Breast epithelium (tissue), 4 donors: Measurements from ENCODE around the gene UQCRQ. TPM values are rescaled to one million over a fixed set of nuclear protein-coding genes. Genes with fewer than 3 reads are reported as not detected.
A peak's percentile ranks its signal among the peaks of the same experiment; 100 is the strongest.

Source experiments
- DNase-seq, 2 donors: peaks; one replicate each; pipeline ENCODE4 v3.0.0-alpha.2; 2019; ENCODE audit warnings: low spot score in 2 of 2
- H3K27ac ChIP-seq, 2 donors: fragments of 200-600 bp; sonication (generic) in 1 of 2; one replicate each; pipeline ENCODE4 v1.5.1; 2016 to 2019; ENCODE audit warnings: mild to moderate bottlenecking in 1 of 2
- H3K27me3 ChIP-seq, 2 donors: fragments of 200-600 bp; sonication (generic) in 1 of 2; one replicate each; pipeline versions ENCODE4 v1.5.1 to v1.6.0; 2017 to 2019; ENCODE audit warnings: control low read depth in 1 of 2, mild to moderate bottlenecking in 1 of 2
- H3K36me3 ChIP-seq: fragments of 200-600 bp; one replicate; pipeline ENCODE4 v1.5.1; 2019
- H3K4me1 ChIP-seq, 2 donors: fragments of 200-600 bp; sonication (generic); one replicate each; pipeline ENCODE4 v1.5.1; 2016 to 2019; ENCODE audit warnings: control low read depth in 1 of 2
- H3K4me3 ChIP-seq, 3 donors: fragments of 200-600 bp; sonication (generic); 1 replicate in 2 of 3; 2 replicates in 1 of 3; pipeline ENCODE4 v1.5.1; 2016 to 2019; ENCODE audit warnings: mild to moderate bottlenecking in 3 of 3, moderate library complexity in 2 of 3
- H3K9me3 ChIP-seq, 2 donors: fragments of 200-600 bp; sonication (generic) in 1 of 2; one replicate each; pipeline ENCODE4 v1.5.1; 2016 to 2019; ENCODE audit warnings: control low read depth in 1 of 2
- POLR2A ChIP-seq: fragments of 450-650 bp; IDR thresholded peaks from one replicate; pipeline ENCODE4 v1.6.1; 2016; ENCODE audit warnings: antibody characterized with exemption, mild to moderate bottlenecking, moderate library complexity
- POLR2AphosphoS5 ChIP-seq, 3 donors: sonication (generic); formaldehyde crosslinking; IDR thresholded peaks; one replicate each; pipeline ENCODE4 v1.6.1; 2017; ENCODE audit warnings: antibody characterized with exemption in 3 of 3
- intact Hi-C: fragments of 100-400 bp; cut with DNase I; formaldehyde crosslinking; loops from one replicate; pipeline ENCODE4 v1.15.1; 2023; ENCODE audit warnings: low total_unique reads
- total RNA-seq, 3 donors: library from RNA; depleted of rRNA; stranded (reverse); fragments of >200 nt; gene quantifications; one replicate each; pipeline ENCODE4 v1.1.0, GENCODE V29; 2016
- TF ChIP-seq, protein P1 (sequence below), 3 donors: fragments of 450-650 bp; IDR thresholded peaks; one replicate each; pipeline ENCODE4 v1.5.1; 2016 to 2017; ENCODE audit warnings: antibody characterized with exemption in 3 of 3, mild to moderate bottlenecking in 3 of 3, moderate library complexity in 3 of 3

The UQCRQ gene
- total RNA-seq, 3 donors from 2014 or later: 106 to 184 (median 150) TPM

- no peak overlapping the region for H3K4me3 ChIP-seq
- no peaks in the 10 kb centered on the region for H3K9me3 ChIP-seq
- no peaks in the 10 kb centered on the region for H3K4me1 ChIP-seq
- TF ChIP-seq, protein P1, sequence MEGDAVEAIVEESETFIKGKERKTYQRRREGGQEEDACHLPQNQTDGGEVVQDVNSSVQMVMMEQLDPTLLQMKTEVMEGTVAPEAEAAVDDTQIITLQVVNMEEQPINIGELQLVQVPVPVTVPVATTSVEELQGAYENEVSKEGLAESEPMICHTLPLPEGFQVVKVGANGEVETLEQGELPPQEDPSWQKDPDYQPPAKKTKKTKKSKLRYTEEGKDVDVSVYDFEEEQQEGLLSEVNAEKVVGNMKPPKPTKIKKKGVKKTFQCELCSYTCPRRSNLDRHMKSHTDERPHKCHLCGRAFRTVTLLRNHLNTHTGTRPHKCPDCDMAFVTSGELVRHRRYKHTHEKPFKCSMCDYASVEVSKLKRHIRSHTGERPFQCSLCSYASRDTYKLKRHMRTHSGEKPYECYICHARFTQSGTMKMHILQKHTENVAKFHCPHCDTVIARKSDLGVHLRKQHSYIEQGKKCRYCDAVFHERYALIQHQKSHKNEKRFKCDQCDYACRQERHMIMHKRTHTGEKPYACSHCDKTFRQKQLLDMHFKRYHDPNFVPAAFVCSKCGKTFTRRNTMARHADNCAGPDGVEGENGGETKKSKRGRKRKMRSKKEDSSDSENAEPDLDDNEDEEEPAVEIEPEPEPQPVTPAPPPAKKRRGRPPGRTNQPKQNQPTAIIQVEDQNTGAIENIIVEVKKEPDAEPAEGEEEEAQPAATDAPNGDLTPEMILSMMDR (IDR thresholded peaks at IDR 0.05): no peak
- TF ChIP-seq POLR2A (no peak), POLR2AphosphoS5 (IDR thresholded peaks at IDR 0.05) (no peak)
- no peak for DNase-seq
- peaks cover 8% of the 10 kb centered on the region for H3K36me3 ChIP-seq
- intact Hi-C loops: no loop called here
- H3K27ac ChIP-seq: no peak overlapping the region
- H3K27me3 ChIP-seq: no peaks in the 10 kb centered on the region
Observed at GRCh38 chr5:132895719-132896305, 29.4 kb downstream of the UQCRQ start.

- H3K27ac ChIP-seq: no peak overlapping the region
- no peak overlapping the region for H3K4me3 ChIP-seq
- H3K9me3 ChIP-seq: no peaks in the 10 kb centered on the region
- no peak for DNase-seq
- intact Hi-C loops: no loop called here
- H3K4me1 ChIP-seq: no peaks in the 10 kb centered on the region
- peaks cover 8% of the 10 kb centered on the region for H3K36me3 ChIP-seq
- no peaks in the 10 kb centered on the region for H3K27me3 ChIP-seq
- TF ChIP-seq POLR2AphosphoS5 (IDR thresholded peaks at IDR 0.05) (no peak), POLR2A (no peak)
- TF ChIP-seq, protein P1 (IDR thresholded peaks at IDR 0.05): no peak
Observed at GRCh38 chr5:132896685-132897084, 30.2 kb downstream of the UQCRQ start.

GRCh38 chr5:132898094-132898493 is 31.7 kb downstream of the UQCRQ start:
- Histone ChIP-seq H3K27me3 (no peaks in the 10 kb centered on the region), H3K4me3 (no peak overlapping the region), H3K9me3 (no peaks in the 10 kb centered on the region), H3K27ac (no peak overlapping the region), H3K4me1 (no peaks in the 10 kb centered on the region), H3K36me3 (peaks cover 8% of the 10 kb centered on the region)
- DNase-seq: no peak
- intact Hi-C loops: no loop called here
- TF ChIP-seq POLR2AphosphoS5 (IDR thresholded peaks at IDR 0.05): no peak
- TF ChIP-seq, protein P1 (IDR thresholded peaks at IDR 0.05): no peak
- TF ChIP-seq POLR2A: no peak

- Histone ChIP-seq H3K9me3 (no peaks in the 10 kb centered on the region), H3K4me3 (no peak overlapping the region), H3K27me3 (no peaks in the 10 kb centered on the region), H3K27ac (no peak overlapping the region), H3K36me3 (no peaks in the 10 kb centered on the region), H3K4me1 (no peaks in the 10 kb centered on the region)
- no peak for DNase-seq
- intact Hi-C loops: no loop called here
- TF ChIP-seq, protein P1 (IDR thresholded peaks at IDR 0.05): no peak
- no peak for TF ChIP-seq POLR2A
- no peak for TF ChIP-seq POLR2AphosphoS5 (IDR thresholded peaks at IDR 0.05)
Observed at GRCh38 chr5:132901036-132901435, 34.6 kb downstream of the UQCRQ start.

DNA sequence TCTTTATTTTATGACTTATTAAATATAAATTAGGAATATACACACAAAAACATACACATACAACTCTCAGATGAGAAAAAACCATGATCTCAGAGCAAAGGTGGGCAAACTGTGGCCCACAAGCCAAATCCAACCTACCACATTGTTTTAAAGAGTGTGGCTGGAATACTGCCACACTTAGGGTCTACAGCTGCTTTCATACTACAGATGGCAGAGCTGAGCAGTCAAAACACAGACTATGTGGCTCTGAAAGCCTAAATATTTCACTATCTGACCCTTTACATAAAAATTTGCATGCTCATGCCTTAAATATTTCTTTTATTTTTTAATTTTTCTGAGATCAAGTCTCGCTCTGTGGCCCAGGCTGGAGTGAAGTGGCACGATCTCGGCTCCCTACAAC is 35.3 kb downstream of the UQCRQ start:
- Histone ChIP-seq H3K4me1 (no peaks in the 10 kb centered on the region), H3K27ac (no peak overlapping the region), H3K36me3 (no peaks in the 10 kb centered on the region), H3K27me3 (no peaks in the 10 kb centered on the region), H3K4me3 (no peak overlapping the region), H3K9me3 (no peaks in the 10 kb centered on the region)
- intact Hi-C loops: no loop called here
- DNase-seq: no peak
- no peak for TF ChIP-seq POLR2A

DNA sequence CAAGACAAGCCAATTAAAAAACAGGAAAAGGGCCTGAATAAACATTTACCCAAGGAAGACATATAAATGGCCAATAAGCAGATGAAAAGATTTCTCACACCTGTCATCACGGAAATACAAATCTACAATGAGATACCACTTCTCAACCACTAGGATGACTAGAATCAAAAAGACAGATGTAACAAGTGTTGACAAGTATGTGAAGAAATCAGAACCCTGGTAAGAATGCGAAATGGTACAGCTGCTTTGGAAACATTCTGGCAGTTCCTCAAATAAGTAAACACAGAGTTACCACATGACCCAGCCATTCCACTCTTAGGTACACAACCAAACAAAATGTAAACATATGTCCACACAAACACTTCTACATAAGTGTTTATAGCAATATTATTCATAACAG is 39.5 kb downstream of the UQCRQ start:
- Histone ChIP-seq H3K27ac (no peak overlapping the region), H3K4me1 (no peaks in the 10 kb centered on the region), H3K4me3 (no peak overlapping the region), H3K9me3 (no peaks in the 10 kb centered on the region), H3K27me3 (no peaks in the 10 kb centered on the region), H3K36me3 (no peaks in the 10 kb centered on the region)
- intact Hi-C loops: no loop called here
- DNase-seq: no peak
- no peak for TF ChIP-seq POLR2A
- TF ChIP-seq, protein P1 (IDR thresholded peaks at IDR 0.05): peak; percentile 18 to 41 (median 32)
